CD4-positive, alpha-beta T cell treated with Interleukin-4 for 1 hour (primary cell): ENCODE data around the gene FN1.

Source experiments
- DNase-seq, 2 donors: peaks; one replicate each; pipeline ENCODE4 v3.0.0-alpha.2; 2020 to 2022

FN1 gene

DNA sequence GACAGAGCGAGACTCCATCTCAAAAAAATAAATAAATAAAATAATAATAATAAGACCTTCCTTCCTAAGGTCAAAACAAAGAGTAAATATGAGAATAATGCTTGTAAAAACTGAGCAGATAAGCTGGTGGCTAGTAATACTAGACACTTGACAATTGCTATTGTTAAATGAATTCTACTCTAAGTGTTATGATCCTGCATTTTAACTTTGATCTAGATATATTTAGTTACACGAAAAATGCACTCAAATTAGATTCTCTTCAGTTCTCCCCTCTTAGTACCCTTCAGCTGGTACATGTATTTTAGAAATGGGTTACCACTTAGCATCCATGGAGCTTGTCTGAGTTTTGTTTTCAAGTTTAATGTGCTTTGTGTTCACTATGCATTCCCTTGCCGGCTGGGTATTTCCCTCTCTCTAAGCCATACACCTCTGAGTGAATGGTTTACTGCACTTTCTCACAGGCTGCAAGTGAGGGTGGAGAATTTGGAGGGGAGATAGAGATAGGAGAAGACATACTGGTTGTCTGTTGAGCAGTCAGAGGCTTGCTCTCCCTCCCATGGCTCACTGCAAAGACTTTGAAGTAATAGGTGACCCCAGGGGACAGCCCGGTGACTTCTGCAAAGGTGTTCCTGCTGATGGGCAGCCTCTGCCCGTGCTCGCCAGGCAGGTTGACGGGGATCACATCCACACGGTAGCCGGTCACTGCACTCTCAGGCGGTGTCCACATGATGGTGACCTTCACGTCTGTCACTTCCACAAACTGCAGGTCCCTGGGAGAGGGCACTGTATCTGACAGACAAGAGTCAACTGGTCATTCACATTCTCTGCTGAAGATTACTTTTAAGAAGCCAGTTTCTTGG, 29.9 kb downstream of the FN1 start:
- no peak for DNase-seq

GRCh38 chr2:215404348-215405012, 31.4 kb downstream of the FN1 start:
- no peak for DNase-seq

GRCh38 chr2:215403441-215404347, 32.2 kb downstream of the FN1 start:
- no peak for DNase-seq

- DNase-seq = no peak
Observed at GRCh38 chr2:215401896-215402379, 33.9 kb downstream of the FN1 start.

DNA sequence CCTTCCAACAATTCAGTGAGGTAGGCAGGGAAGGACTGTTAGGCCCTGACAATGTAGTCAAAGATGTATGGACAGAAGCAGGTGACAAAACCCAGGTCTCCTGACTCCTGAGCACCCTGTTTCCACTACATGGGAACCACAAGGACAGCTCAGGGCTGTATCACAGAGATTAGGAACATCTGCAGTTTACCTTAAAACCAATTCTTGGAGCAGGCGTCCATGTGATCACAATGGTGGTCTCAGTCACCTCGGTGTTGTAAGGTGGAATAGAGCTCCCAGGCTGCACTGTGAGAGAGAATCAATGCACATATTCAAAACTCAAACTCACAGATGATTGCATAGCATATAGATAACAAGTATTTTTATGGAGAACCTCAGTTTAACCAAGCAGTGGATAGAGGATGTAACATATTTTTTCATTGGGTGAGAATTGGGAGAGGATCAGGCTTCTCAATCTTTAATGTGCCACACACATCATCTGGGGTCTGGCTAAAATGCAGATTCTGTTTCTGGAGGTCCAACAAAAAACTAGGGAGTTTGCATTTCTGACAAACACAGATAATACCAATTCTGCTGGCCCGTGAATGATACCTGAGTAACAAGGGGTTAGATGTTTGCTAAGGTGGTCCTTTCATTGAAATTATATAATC, 36.7 kb downstream of the FN1 start:
- no peak for DNase-seq

DNA sequence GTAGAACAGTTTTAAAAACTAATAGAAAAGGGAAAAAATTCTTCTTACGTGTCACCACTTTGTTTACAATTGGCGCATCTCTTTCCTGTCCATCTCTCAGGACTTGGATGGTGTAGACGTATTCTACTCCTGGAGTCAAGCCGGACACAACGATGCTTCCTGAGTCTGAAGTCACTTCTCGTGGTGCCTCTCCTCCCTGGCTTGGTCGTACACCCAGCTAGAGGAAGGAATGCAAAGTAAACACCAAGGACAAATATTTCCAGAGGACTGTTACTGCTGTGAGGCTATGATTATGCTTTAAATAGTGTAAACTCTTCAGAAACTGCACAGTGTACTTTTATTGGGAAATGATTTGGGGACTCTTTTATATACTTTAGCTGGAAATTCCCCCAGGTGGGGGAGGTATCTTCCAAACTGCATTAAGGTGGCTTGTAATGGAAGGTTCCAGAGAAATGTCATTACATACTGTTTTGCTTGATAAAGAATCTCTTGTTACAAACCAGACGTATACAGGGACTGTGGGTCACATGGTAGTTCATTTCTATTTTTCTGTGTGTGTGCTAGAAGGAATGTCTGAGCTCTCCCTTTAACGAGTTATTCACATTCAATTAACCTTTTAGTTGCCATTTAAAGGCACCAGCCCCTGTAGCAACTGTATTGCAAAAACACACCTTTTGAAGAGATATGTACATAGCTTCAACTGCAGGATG, 38.1 kb downstream of the FN1 start:
- no peak for DNase-seq

- no peak for DNase-seq
Observed at GRCh38 chr2:215396595-215397313, 39.1 kb downstream of the FN1 start.

GRCh38 chr2:215395687-215396460, 40.0 kb downstream of the FN1 start:
- no peak for DNase-seq

DNA sequence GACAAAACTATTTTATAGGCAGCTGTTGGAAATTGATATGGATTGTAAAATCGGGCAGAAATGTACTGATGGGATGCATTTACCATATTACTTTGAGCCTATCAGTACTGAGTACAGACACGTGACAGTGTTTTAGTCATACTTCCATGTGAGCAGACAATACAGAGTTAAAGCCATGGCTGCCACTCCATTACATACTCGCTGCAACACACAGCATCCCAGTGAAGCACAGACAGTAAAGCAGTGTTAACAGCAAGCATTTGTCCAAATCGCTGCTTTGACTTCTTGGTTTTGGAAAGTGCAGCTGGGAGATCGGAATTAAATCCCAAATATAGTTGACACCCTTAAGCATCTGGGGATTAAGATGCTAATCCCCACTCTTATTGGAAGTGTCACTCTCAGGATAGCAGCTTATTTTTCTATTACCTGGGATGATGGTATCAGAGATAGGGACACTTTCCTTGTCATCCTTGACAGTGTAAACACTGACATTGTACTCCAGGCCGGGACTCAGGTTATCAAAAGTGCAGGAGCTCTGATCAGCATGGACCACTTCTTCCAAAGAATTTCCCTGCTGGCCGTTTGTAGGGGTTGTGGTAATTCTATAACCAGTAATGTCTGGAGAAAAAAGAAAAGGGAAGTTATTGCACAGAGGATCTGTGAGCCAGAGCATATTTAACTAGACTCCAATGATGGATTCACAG, 41.6 kb downstream of the FN1 start:
- DNase-seq = no peak

- no peak for DNase-seq
Observed at GRCh38 chr2:215392687-215393270, 43.1 kb downstream of the FN1 start.

- no peak for DNase-seq
Observed at GRCh38 chr2:215392164-215392563, 43.7 kb downstream of the FN1 start.

DNA sequence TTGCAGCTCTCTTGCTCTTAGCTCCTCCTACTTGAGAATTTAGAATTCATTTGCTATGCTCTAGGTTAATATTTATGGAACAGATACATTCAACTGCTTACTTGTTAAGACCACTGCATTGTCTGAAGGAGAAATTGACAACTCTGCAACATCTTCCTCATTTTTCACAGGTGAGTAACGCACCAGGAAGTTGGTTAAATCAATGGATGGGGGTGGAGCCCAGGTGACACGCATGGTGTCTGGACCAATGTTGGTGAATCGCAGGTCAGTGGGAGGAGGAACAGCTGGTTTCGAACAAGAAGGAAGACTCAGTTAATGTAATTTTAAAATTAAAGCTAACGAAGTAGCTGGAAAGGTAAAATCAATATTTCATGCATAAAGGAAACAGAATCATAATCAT, 44.3 kb downstream of the FN1 start:
- no peak for DNase-seq

DNA sequence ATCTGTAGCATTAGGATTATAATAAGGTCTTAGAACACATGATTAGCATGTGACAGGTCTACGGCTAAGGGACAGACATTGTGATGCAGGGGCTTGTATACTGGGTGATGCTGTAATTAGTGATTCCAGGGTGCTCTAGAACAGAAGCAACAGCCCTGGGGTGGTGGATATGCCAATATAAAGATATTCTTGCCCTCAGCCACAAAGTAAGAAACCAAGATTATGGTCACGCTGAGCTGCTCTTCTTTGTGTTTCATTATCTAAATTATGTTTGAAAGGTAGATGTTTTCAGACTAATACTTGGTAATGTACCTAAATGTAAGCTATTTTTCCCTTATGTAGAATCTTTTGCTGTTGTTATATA, 45.3 kb downstream of the FN1 start:
- no peak for DNase-seq

GRCh38 chr2:215388002-215388728, 47.7 kb downstream of the FN1 start:
- DNase-seq = no peak

DNA sequence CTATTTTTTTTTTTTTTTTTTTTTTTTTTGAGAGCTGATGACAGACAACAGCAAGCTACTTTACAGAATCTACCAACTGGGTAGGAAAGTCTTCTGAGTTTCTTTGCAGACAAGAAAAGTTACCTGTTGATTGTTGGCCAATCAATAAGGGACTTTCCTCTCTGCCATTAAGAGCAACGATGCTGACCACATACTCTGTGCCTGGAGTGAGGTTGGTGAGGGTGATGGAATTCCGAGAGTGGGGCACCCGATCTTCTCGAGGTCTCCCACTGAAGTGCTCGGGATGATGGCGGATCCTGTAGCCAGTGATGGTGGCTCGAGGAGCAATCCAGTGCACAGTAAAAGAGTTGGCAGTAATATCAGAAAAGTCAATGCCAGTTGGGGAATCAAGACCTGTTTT, 49.3 kb downstream of the FN1 start:
- DNase-seq = no peak

- no peak for DNase-seq
Observed at GRCh38 chr2:215384710-215385109, 51.2 kb downstream of the FN1 start.

DNA sequence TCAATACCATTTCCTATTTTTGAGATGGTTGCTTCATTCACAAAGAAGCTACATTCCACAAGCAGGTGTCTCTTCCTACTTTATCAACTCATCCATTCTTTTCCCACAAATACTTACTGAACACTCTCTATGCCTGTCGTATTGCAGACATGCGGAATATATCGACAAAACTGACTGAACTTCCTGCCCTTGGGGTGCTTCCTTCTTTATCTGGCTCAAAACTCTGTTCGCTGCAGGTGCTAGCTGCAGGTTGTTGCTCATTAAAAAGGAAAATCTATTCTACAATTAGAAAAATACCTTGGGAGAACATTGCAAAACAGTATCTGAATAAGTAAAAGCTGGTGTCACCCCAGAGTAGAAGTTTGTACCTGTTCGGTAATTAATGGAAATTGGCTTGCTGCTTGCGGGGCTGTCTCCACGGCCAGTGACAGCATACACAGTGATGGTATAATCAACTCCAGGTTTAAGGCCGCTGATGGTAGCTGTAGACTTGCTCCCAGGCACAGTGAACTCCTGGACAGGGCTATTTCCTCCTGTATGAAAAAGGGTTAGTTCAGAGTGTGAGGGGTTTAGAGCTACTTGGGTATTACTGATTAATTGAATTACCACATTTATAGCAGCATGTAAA, 52.1 kb downstream of the FN1 start:
- DNase-seq = no peak

- no peak for DNase-seq
Observed at GRCh38 chr2:215382480-215382879, 53.4 kb downstream of the FN1 start.
